AG10803 (cell line): Measurements from ENCODE around the gene FBLIM1.

ENCODE experiments used
- DNase-seq: peaks from one replicate; pipeline ENCODE4 v3.0.0; 2010; ENCODE audit warnings: low read depth
- H3K4me3 ChIP-seq: 2 replicates; pipeline ENCODE4 v1.5.1; 2011; ENCODE audit warnings: mild to moderate bottlenecking, low read length, control low read depth
- TF ChIP-seq, protein P1 (sequence below): conservative IDR thresholded peaks from 2 replicates; pipeline ENCODE4 v1.5.1; 2011; ENCODE audit warnings: mild to moderate bottlenecking, low read length, control low read depth, inconsistent platforms

FBLIM1 gene

DNA sequence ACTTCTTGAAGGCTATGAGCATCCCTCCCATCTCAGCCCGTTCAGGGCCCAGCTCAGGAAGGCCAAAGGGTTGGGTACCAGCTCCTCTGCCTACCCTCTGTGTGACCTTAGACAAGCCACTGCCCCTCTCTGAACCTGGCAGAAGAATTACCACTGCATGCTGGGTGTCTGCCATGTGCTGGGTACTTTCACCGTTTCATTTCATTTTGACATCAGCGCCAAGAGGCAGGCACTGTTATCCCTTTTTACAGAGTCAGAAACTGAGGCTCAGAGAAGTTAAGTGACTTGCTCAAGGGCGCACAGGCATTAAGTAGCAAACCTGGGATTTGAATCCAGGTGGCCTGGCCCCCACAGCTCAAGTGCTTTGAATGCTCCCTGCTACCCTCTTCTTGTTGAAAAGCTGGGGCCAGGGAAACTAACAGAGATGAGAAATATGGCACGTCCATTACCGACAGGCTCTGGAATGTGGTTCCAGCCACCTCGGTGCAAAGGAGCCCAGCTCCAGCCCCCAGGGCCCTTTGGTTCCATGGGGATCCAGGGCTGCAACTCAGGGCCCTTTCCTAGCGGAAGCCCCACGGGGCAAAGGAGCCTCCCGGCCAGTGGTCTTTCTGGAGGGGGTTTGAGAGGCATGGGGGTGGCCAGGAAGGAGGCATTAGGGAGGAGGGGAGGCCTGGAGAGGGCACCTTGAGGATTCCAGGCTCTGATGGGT lies 9.8 kb upstream of the FBLIM1 start:
- H3K4me3 ChIP-seq, result no peak overlapping the region
- TF ChIP-seq, protein P1, sequence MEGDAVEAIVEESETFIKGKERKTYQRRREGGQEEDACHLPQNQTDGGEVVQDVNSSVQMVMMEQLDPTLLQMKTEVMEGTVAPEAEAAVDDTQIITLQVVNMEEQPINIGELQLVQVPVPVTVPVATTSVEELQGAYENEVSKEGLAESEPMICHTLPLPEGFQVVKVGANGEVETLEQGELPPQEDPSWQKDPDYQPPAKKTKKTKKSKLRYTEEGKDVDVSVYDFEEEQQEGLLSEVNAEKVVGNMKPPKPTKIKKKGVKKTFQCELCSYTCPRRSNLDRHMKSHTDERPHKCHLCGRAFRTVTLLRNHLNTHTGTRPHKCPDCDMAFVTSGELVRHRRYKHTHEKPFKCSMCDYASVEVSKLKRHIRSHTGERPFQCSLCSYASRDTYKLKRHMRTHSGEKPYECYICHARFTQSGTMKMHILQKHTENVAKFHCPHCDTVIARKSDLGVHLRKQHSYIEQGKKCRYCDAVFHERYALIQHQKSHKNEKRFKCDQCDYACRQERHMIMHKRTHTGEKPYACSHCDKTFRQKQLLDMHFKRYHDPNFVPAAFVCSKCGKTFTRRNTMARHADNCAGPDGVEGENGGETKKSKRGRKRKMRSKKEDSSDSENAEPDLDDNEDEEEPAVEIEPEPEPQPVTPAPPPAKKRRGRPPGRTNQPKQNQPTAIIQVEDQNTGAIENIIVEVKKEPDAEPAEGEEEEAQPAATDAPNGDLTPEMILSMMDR, result no peak
- DNase-seq, result no peak

DNA sequence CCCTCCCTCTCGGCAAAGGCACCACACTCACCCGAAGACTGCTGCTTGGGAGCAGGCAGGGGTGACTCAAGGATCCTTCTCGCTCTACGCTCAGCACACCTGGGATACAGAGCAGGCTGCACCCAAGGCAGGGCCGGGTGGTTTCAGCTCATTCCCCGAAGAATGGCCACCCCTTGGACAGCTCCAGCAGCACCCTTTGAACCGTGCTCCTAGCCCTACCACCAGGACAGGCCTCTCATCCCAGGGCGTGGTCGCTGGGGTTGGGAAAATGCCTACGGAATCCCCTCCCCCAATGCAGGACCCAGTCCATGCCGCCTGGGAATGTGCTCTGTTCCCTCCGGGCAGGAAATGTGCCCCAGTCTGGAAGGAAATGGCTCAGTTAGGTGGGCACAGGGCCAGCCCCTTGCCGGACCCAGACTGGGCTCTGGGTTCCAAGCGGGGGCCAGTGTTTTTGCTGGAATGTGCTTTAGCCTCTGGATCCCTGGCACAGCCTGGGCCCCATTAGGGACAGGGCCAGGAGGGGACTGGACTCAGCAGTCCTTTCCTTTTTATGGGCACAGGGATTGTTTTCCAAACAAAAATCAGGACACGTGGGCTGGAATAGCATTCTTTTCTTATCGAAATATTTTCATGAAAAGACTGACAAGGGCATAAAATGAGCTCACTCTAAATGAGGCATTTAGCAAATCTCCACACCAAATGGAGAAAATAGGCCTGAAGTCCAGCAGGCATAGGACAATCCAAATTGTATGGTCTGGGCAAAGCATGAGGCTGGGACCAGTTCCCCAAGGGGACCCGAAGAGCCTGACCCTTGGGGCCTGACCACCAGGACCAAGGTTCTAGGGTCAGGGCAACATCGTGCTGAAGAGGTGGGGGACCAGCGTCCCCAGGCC lies 8.9 kb upstream of the FBLIM1 start:
- TF ChIP-seq, protein P1, result no peak
- peak; percentile 22 for DNase-seq
- H3K4me3 ChIP-seq, result no peak overlapping the region

DNA sequence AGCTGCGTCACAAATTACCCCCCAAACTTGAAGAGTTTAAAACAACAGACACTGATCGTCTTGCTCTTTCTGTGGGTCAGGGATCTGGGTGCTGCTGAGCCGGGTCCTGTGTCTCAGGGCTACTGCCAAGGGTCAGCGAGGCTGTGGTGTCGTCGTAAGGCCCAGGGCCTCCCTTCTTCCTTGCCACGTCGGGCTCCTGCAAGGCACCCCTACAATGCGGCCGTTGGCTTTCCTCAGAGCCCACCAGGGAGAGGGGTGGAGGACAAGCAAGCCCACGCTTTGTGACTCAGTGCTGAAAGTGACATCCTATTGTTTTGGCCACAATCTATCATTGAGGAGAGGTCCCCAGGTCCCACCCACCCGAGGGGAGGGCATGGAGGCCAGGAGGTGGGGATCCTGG lies 7.7 kb upstream of the FBLIM1 start:
- no peak for DNase-seq
- TF ChIP-seq, protein P1, result no peak
- no peak overlapping the region for H3K4me3 ChIP-seq

DNA sequence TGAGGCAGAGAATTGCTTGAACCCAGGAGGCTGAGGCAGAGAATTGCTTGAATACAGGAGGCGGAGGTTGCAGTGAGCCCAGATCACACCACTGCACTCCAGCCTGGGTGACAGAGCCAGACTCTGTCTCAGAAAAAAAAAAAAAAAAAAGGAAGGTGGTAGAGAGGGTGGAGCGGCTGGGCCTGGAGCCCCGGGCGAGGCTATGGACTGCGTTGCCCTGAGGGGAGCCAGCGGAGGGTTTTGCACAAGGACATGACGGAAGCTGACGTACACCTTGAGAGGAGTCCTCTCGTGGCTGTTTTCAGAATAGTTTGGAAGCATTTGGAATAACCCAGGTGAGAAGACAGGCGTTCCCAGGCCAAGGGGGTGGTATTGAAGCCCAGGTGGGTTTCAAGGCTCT lies 6.9 kb upstream of the FBLIM1 start:
- DNase-seq, result no peak
- no peak overlapping the region for H3K4me3 ChIP-seq
- TF ChIP-seq, protein P1, result no peak

DNA sequence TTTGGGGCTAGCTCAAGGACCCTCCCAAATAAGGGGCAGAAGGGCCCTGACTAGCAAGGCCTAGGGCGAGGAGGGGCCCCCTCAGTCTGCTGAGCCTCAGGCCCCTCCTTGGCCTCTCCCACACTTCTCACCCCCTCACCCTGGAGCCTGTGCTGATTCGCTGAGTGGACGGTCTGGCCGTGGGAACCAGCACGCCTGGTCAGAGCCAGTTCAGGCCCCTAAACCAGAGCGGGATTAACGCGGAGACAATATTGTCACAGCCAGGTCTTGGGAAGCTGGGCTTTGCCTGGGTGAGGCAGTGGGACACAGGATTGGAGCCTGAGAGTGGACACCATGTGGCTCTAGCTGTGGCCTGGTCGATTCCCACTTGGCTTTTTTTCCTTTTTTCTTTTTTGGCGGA lies 4.8 kb upstream of the FBLIM1 start:
- TF ChIP-seq, protein P1, result no peak

DNA sequence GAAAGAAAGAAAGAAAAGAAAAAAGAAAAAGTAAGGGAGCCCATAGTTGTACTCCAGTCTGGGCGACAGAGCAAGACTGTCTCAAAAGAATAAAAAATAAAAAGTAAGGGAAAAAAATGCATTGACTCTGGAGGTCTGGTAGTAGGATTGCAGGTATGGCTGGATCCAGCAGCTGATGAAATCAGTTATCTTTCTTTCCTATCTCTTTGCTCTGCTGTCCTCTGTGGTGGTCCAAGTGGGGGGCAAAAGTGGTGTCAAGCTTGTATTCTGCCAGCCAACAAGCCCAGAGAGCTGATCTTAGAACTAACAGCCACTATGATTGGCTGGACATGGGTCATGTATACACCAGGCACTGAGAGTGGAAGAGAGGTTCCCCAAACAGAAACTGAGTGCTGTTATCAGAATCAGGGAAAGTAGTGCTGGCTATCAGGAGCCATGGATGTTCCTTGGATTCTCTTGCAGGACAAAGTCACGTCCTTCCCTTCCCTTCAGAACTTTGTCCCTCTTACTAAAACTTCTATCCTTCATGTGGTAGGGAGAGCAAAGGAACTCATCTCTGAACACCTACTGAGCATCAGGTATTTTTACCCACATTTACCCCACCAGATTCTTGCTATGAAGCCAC lies 3.5 kb upstream of the FBLIM1 start:
- TF ChIP-seq, protein P1, result no peak
- DNase-seq, result no peak
- no peak overlapping the region for H3K4me3 ChIP-seq

More for the DNA sequence above, 4.8 kb upstream of the FBLIM1 start:
- DNase-seq, result no peak
- H3K4me3 ChIP-seq, result no peak overlapping the region
